IMR-90 (cell line): ENCODE measurements around the gene ANK2. TPM values are rescaled to one million over a fixed set of nuclear protein-coding genes. Genes with fewer than 3 reads are reported as not detected.

Experiments
- ATAC-seq: fragments of 200-7000 bp; cut with Tn5 transposase; 2 replicates; pipeline ENCODE4 v1.9.1; 2020; ENCODE audit warnings: low read depth, mild to moderate bottlenecking, moderate library complexity
- BruUV-seq: library from RNA; stranded (reverse); fragments of 400-500 nt; replicated peaks from 2 replicates; lab custom pipeline; 2021; lab: Mats Ljungman, UMichigan
- CTCF ChIA-PET: fragments of 300-600 bp; formaldehyde crosslinking; extraction: SDS; loops from one replicate; lab custom pipeline; 2021; ENCODE audit warnings: antibody characterized with exemption; lab: Yijun Ruan, JAX
- POLR2A ChIA-PET: fragments of 300-600 bp; sonication (Branson Sonifier 250); formaldehyde crosslinking; loops from one replicate; lab custom pipeline; 2022; ENCODE audit warnings: antibody characterized with exemption; ENCODE audit not compliant: unreplicated experiment; lab: Charles Lee
- DNase-seq: peaks from one replicate; pipeline ENCODE4 v3.0.0; 2013
- H2AFZ ChIP-seq: replicated peaks from 2 replicates; pipeline ENCODE3; 2013; ENCODE audit warnings: low read length, mild to moderate bottlenecking; ENCODE audit not compliant: poor library complexity
- H2AK5ac ChIP-seq: 2 replicates; pipeline ENCODE4 v1.6.1; 2013; ENCODE audit warnings: low read depth, low read length, inconsistent platforms
- H2AK9ac ChIP-seq: replicated peaks from 2 replicates; pipeline ENCODE3; 2013; ENCODE audit warnings: mild to moderate bottlenecking, low read depth, low read length, moderate library complexity; ENCODE audit not compliant: poor library complexity
- H2BK120ac ChIP-seq: 2 replicates; pipeline ENCODE4 v1.6.1; 2013; ENCODE audit warnings: low read depth, low read length, inconsistent platforms
- H2BK15ac ChIP-seq: 3 replicates; pipeline ENCODE4 v1.6.1; 2013; ENCODE audit warnings: low read depth, low read length, inconsistent platforms
- H2BK20ac ChIP-seq: 2 replicates; pipeline ENCODE4 v1.6.1; 2013; ENCODE audit warnings: low read depth, mild to moderate bottlenecking, inconsistent platforms, low read length, moderate library complexity
- H2BK5ac ChIP-seq: 2 replicates; pipeline ENCODE4 v1.6.1; 2013; ENCODE audit warnings: mild to moderate bottlenecking, low read depth, low read length, inconsistent platforms; ENCODE audit not compliant: poor library complexity, severe bottlenecking
- H3K14ac ChIP-seq: replicated peaks from 2 replicates; pipeline ENCODE4 v1.6.1; 2013; ENCODE audit warnings: low read depth, low read length, inconsistent platforms
- H3K18ac ChIP-seq: 2 replicates; pipeline ENCODE4 v1.6.1; 2013; ENCODE audit warnings: low read depth, low read length, control low read depth
- H3K23ac ChIP-seq: 2 replicates; pipeline ENCODE4 v1.6.1; 2013; ENCODE audit warnings: low read depth, low read length, inconsistent platforms
- H3K27ac ChIP-seq: 2 replicates; pipeline ENCODE4 v1.5.1; 2013; ENCODE audit warnings: mild to moderate bottlenecking, control low read depth, low read length; ENCODE audit not compliant: insufficient read depth
- H3K27me3 ChIP-seq: 2 replicates; pipeline ENCODE4 v1.6.1; 2013; ENCODE audit warnings: low read length; ENCODE audit not compliant: control insufficient read depth, insufficient read depth
- H3K36me3 ChIP-seq: 2 replicates; pipeline ENCODE4 v1.6.1; 2013; ENCODE audit warnings: low read length, mixed read lengths; ENCODE audit not compliant: control insufficient read depth, insufficient read depth
- H3K4ac ChIP-seq: 2 replicates; pipeline ENCODE4 v1.6.1; 2013; ENCODE audit warnings: low read depth, low read length, inconsistent platforms
- H3K4me1 ChIP-seq: 2 replicates; pipeline ENCODE4 v1.6.1; 2013; ENCODE audit warnings: low read length, mixed read lengths; ENCODE audit not compliant: control insufficient read depth, insufficient read depth
- H3K4me2 ChIP-seq: 2 replicates; pipeline ENCODE4 v1.6.1; 2013; ENCODE audit warnings: low read depth, mild to moderate bottlenecking, control low read depth, low read length, moderate library complexity
- H3K4me3 ChIP-seq: 2 replicates; pipeline ENCODE4 v1.5.1; 2013; ENCODE audit warnings: low read depth, mild to moderate bottlenecking, control low read depth, low read length, moderate library complexity; ENCODE audit not compliant: insufficient read depth
- H3K56ac ChIP-seq: 2 replicates; pipeline ENCODE4 v1.6.1; 2013; ENCODE audit warnings: low read length, inconsistent platforms; ENCODE audit not compliant: insufficient read depth; ENCODE audit errors: extremely low read depth
- H3K79me1 ChIP-seq, 2 experiments: 2 replicates each; pipeline ENCODE4 v1.6.1; 2013; ENCODE audit warnings: low read length in 2 of 2, inconsistent platforms in 1 of 2, low read depth in 1 of 2
- H3K9ac ChIP-seq: 2 replicates; pipeline ENCODE4 v1.6.1; 2013; ENCODE audit warnings: low read depth, low read length, control low read depth
- H3K9me1 ChIP-seq: 2 replicates; pipeline ENCODE4 v1.6.1; 2013; ENCODE audit warnings: low read length, inconsistent platforms; ENCODE audit not compliant: insufficient read depth
- H3K9me3 ChIP-seq: 2 replicates; pipeline ENCODE4 v1.6.1; 2013; ENCODE audit warnings: low read length; ENCODE audit not compliant: control insufficient read depth, insufficient read depth
- H4K20me1 ChIP-seq: 2 replicates; pipeline ENCODE4 v1.6.1; 2013; ENCODE audit warnings: low read length, inconsistent platforms; ENCODE audit not compliant: insufficient read depth
- H4K5ac ChIP-seq: 2 replicates; pipeline ENCODE4 v1.6.1; 2013; ENCODE audit warnings: mild to moderate bottlenecking, low read depth, low read length, control low read depth
- H4K8ac ChIP-seq, 2 experiments: 2 replicates each; pipeline ENCODE4 v1.6.1; 2013; ENCODE audit warnings: low read depth in 2 of 2, low read length in 2 of 2, control low read depth in 1 of 2, inconsistent platforms in 1 of 2
- H4K91ac ChIP-seq: 2 replicates; pipeline ENCODE4 v1.6.1; 2013; ENCODE audit warnings: low read depth, low read length, inconsistent platforms; ENCODE audit not compliant: insufficient read depth
- BHLHE40 ChIP-seq: fragments of 150-350 bp; IDR thresholded peaks from 2 replicates; pipeline ENCODE4 v1.6.1; 2016; ENCODE audit warnings: mild to moderate bottlenecking, low read depth, low read length
- CEBPB ChIP-seq: IDR thresholded peaks from 2 replicates; pipeline ENCODE4 v1.6.1; 2012; ENCODE audit warnings: low read depth, low read length, improper control_type of control experiment
- CHD1 ChIP-seq: IDR thresholded peaks from 2 replicates; pipeline ENCODE4 v1.6.1; 2012; ENCODE audit warnings: low read depth, low read length, improper control_type of control experiment
- ELK1 ChIP-seq: fragments of 150-350 bp; IDR thresholded peaks from 2 replicates; pipeline ENCODE4 v1.6.1; 2016; ENCODE audit warnings: low read depth, mild to moderate bottlenecking, low read length, moderate library complexity, borderline replicate concordance
- FOS ChIP-seq: fragments of 150-350 bp; IDR thresholded peaks from 2 replicates; pipeline ENCODE4 v1.6.1; 2016; ENCODE audit warnings: low read depth, low read length
- MAFK ChIP-seq: IDR thresholded peaks from 2 replicates; pipeline ENCODE4 v1.6.1; 2012; ENCODE audit warnings: low read depth, low read length, improper control_type of control experiment
- MAZ ChIP-seq: IDR thresholded peaks from 2 replicates; pipeline ENCODE4 v1.6.1; 2012; ENCODE audit warnings: low read depth, mild to moderate bottlenecking, low read length, improper control_type of control experiment, moderate library complexity, borderline replicate concordance
- NFE2L2 ChIP-seq: fragments of 150-350 bp; IDR thresholded peaks from 2 replicates; pipeline ENCODE4 v1.6.1; 2016; ENCODE audit warnings: low read depth, mild to moderate bottlenecking, low read length
- POLR2A ChIP-seq: IDR thresholded peaks from 2 replicates; pipeline ENCODE4 v1.6.1; 2012; ENCODE audit warnings: mild to moderate bottlenecking, low read depth, low read length
- RAD21 ChIP-seq: IDR thresholded peaks from 2 replicates; pipeline ENCODE4 v1.6.1; 2012; ENCODE audit warnings: low read length, improper control_type of control experiment
- SMC3 ChIP-seq: fragments of 150-350 bp; IDR thresholded peaks from 2 replicates; pipeline ENCODE4 v1.6.1; 2016; ENCODE audit warnings: low read depth, mild to moderate bottlenecking, antibody characterized with exemption, low read length, moderate library complexity
- USF2 ChIP-seq: fragments of 150-350 bp; IDR thresholded peaks from 2 replicates; pipeline ENCODE4 v1.6.1; 2017; ENCODE audit warnings: mild to moderate bottlenecking, antibody characterized with exemption, low read length, low read depth
- WGBS, 2 experiments: methylation state at CpG; one replicate each; pipeline versions ENCODE4 v1.1.5 to v1.1.7; 2013; ENCODE audit warnings: missing lambda C conversion rate in 2 of 2; ENCODE audit not compliant: insufficient read length in 1 of 2; ENCODE audit errors: extremely low coverage in 2 of 2; 5-methylcytosine and 5-hydroxymethylcytosine counted together
- dilution Hi-C: fragments of 300-500 bp; cut with HindIII; formaldehyde crosslinking; loops from one replicate; pipeline ENCODE4 v1.14.3; 2018; ENCODE audit warnings: low sequenced_read_pairs; ENCODE audit not compliant: unreplicated experiment
- in situ Hi-C: fragments of 300-500 bp; cut with MboI; formaldehyde crosslinking; loops from 3 replicates; pipeline ENCODE4 v1.14.3; 2019; ENCODE audit warnings: low sequenced_read_pairs, inconsistent platforms, mixed read lengths
- intact Hi-C: fragments of 100-400 bp; cut with micrococcal nuclease; formaldehyde crosslinking; loops from 2 replicates; pipeline ENCODE4 v1.10.0; 2022
- polyA plus RNA-seq, 3 experiments: library from polyadenylated mRNA; depleted of rRNA; stranded (reverse); fragments of >200 nt; gene quantifications; 2 replicates each; pipeline ENCODE4 v1.2.3, GENCODE V29; 2012; ENCODE audit warnings: low replicate concordance in 1 of 3
- total RNA-seq: library from RNA; depleted of rRNA; stranded (reverse); fragments of >200 nt; gene quantifications from 2 replicates; pipeline ENCODE4 v1.2.3, GENCODE V29; 2012

ANK2 gene
- total and polyA plus RNA-seq, 2 of the 4 experiments (the other 2 are of a cell fraction): 0.82 to 6.6 TPM

GRCh38 chr4:113109106-113109718 lies 59.8 kb downstream of the ANK2 start:
- in situ Hi-C loops: no loop called here
- dilution Hi-C loops: no loop called here
- no peak overlapping the region for H4K8ac ChIP-seq
- no peaks in the 10 kb centered on the region for H3K4me1 ChIP-seq
- DNase-seq (no peak), ATAC-seq (no peak)
- H2AK5ac ChIP-seq: no peak overlapping the region
- H4K20me1 ChIP-seq: no peaks in the 10 kb centered on the region
- intact Hi-C loops: loop anchor here (5.0 to 10.0 kb wide), 2 partner anchors 273 to 1586 kb away; no protein-coding TSS in a partner anchor
- TF ChIP-seq ELK1 (no peak), FOS (no peak), SMC3 (no peak), NFE2L2 (no peak), POLR2A (no peak), MAZ (no peak), CHD1 (no peak), USF2 (no peak), BHLHE40 (no peak), MAFK (no peak), CEBPB (no peak), RAD21 (no peak)
- no peaks in the 10 kb centered on the region for H3K36me3 ChIP-seq
- H3K18ac ChIP-seq: no peak overlapping the region
- no peak overlapping the region for H3K9ac ChIP-seq
- no peak overlapping the region for H2AFZ ChIP-seq
- no CpG with 5 or more reads among the region's 4 CpGs for WGBS, 2 experiments
- H3K27me3 ChIP-seq: peaks cover 2% of the 10 kb centered on the region; the same call in 1 of the 2 replicates
- H3K27ac ChIP-seq: no peak overlapping the region
- no peak overlapping the region for H2BK120ac ChIP-seq
- H3K23ac ChIP-seq: no peak overlapping the region
- H3K9me3 ChIP-seq: no peaks in the 10 kb centered on the region
- H3K9me1 ChIP-seq: no peaks in the 10 kb centered on the region
- no peak overlapping the region for H3K4me3 ChIP-seq
- no peak overlapping the region for H2BK15ac ChIP-seq
- POLR2A ChIA-PET: no interaction called here
- CTCF ChIA-PET: interaction anchor here (1.2 kb wide), 1 partner anchor 9 kb away, joined by 3 read pairs; no protein-coding TSS in a partner anchor
- BruUV-seq: no TSS peak
- no peak overlapping the region for H3K4ac ChIP-seq
- H3K79me1 ChIP-seq: no peaks in the 10 kb centered on the region
- H3K14ac ChIP-seq: no peak overlapping the region
- no peak overlapping the region for H2BK5ac ChIP-seq
- no peak overlapping the region for H3K56ac ChIP-seq
- H2BK20ac ChIP-seq: no peak overlapping the region
- H2AK9ac ChIP-seq: no peak overlapping the region
- H3K4me2 ChIP-seq: no peak overlapping the region
- H4K5ac ChIP-seq: no peak overlapping the region
- no peak overlapping the region for H4K91ac ChIP-seq
